Lower leg skin (tissue), 4 donors: ENCODE measurements around the gene PUS1. TPM values are rescaled to one million over a fixed set of nuclear protein-coding genes. Genes with fewer than 3 reads are reported as not detected.
"Not testable (repeated sequence)": the region's sequence is repeated elsewhere in the genome, so short reads cannot be mapped to it uniquely, and the experiment has no call there.

Experiments used
- DNase-seq, 2 donors: peaks; one replicate each; pipeline ENCODE4 v3.0.0-alpha.2; 2019; ENCODE audit warnings: low spot score in 2 of 2
- H3K4me3 ChIP-seq: fragments of 200-600 bp; sonication (generic); 2 replicates; pipeline ENCODE4 v1.5.1; 2017; ENCODE audit warnings: mild to moderate bottlenecking, low read depth; ENCODE audit not compliant: poor library complexity, severe bottlenecking
- POLR2A ChIP-seq, 2 donors: fragments of 450-650 bp; IDR thresholded peaks; one replicate each; pipeline ENCODE4 v1.6.1; 2016 to 2017; ENCODE audit warnings: antibody characterized with exemption in 2 of 2, mild to moderate bottlenecking in 1 of 2, moderate library complexity in 1 of 2
- WGBS, 2 donors: methylation state at CpG; one replicate each; pipeline ENCODE4 v1.1.5; 2018; 5-methylcytosine and 5-hydroxymethylcytosine counted together
- intact Hi-C: fragments of 100-400 bp; cut with DNase I; formaldehyde crosslinking; loops from one replicate; pipeline ENCODE4 v1.15.0; 2023; ENCODE audit warnings: low total_unique reads
- total RNA-seq, 4 donors: library from RNA; depleted of rRNA; stranded (reverse); fragments of >200 nt; gene quantifications; one replicate each; pipeline ENCODE4 v1.1.0, GENCODE V29; 2016
- TF ChIP-seq, protein P1 (sequence below), 3 donors: fragments of 450-650 bp; IDR thresholded peaks; one replicate each; pipeline ENCODE4 v1.5.1; 2016; ENCODE audit warnings: antibody characterized with exemption in 3 of 3, mild to moderate bottlenecking in 3 of 3, moderate library complexity in 2 of 3

Gene PUS1
- 10 to 100 TPM in 3 of 4 donors, 1 to 10 TPM in 1; 8.3 to 36.4 (median 19.0) TPM for total RNA-seq

- DNase-seq: peak; percentile 94 to 98
- intact Hi-C loops: no loop called here
- TF ChIP-seq, protein P1, sequence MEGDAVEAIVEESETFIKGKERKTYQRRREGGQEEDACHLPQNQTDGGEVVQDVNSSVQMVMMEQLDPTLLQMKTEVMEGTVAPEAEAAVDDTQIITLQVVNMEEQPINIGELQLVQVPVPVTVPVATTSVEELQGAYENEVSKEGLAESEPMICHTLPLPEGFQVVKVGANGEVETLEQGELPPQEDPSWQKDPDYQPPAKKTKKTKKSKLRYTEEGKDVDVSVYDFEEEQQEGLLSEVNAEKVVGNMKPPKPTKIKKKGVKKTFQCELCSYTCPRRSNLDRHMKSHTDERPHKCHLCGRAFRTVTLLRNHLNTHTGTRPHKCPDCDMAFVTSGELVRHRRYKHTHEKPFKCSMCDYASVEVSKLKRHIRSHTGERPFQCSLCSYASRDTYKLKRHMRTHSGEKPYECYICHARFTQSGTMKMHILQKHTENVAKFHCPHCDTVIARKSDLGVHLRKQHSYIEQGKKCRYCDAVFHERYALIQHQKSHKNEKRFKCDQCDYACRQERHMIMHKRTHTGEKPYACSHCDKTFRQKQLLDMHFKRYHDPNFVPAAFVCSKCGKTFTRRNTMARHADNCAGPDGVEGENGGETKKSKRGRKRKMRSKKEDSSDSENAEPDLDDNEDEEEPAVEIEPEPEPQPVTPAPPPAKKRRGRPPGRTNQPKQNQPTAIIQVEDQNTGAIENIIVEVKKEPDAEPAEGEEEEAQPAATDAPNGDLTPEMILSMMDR (IDR thresholded peaks at IDR 0.05): no peak
- no peak for TF ChIP-seq POLR2A (IDR thresholded peaks at IDR 0.05)
- H3K4me3 ChIP-seq: peak within 1 kb of the TSS; percentile 90
- WGBS, 2 donors: 1% methylated on average over 71 to 76 of the region's 84 CpGs
Measured at GRCh38 chr12:131928711-131929580, at the start of gene PUS1. Gene PUS1, plus strand, starts transcription at chr12:131929276. Its CDS starts 447 bp downstream, at chr12:131929723.

DNA sequence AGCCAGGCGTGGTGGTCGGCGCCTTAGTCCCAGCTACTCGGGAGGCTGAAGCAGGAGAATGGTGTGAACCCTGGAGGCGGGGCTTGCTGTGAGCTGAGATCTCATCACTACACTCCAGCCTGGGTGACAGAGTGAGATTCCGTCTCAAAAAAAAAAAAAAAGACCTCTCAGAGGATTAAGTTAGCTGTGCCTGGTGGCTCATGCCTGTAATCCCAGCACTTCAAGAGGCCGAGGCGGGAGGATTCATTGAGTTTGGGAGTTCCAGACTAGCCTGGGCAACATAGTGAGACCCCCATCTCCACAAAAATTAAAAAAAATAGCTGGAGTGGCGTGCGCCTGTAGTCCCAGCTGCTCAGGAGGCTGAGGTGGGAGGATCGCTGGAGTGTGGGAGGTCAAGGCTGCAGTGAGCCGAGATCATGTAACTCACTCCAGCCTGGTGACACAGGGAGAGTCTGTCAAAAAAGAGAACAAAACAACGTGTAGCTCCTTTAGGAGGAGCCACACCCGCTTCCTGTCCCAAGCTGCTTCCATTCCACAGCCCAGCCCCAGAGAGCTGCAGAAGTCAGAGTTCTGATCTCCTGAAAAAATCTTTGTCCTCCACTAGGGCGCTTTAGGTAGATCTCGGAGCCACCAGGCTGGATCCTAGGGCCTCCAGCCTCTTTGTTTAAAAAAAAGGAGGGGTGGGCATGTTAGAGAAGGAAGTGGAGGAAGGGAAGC is 46.1 kb upstream of the PUS1 start:
- DNase-seq: no peak
- no peak overlapping the region for H3K4me3 ChIP-seq
- 72 to 78% methylated on average over 16 of the region's 16 CpGs for WGBS, 2 donors
- intact Hi-C loops: no loop called here
- TF ChIP-seq, protein P1 (IDR thresholded peaks at IDR 0.05): no peak
- TF ChIP-seq POLR2A (IDR thresholded peaks at IDR 0.05): no peak

DNA sequence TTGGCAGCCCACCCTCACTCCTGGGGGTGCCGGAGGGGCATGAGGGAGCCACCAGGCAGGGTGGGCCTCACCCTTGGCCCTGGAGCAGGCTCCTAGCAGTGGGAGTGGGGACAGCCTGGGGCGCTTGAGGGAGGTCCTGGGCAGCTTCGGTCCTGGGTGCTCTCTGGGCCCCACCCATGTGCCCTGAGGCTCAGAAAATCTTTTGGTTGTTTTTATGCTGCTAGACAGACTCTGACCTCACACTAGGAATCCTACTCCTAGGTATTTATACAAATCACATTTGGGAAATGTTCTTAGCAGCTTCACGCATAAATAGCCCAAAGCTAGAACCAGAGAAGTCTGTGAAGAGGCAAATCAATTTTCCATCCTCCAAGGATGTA is 45.6 kb upstream of the PUS1 start:
- intact Hi-C loops: no loop called here
- no peak for TF ChIP-seq POLR2A (IDR thresholded peaks at IDR 0.05)
- TF ChIP-seq, protein P1 (IDR thresholded peaks at IDR 0.05): no peak
- WGBS, 2 donors: 60 to 64% methylated on average over 4 of the region's 4 CpGs
- no peak overlapping the region for H3K4me3 ChIP-seq
- no peak for DNase-seq

DNA sequence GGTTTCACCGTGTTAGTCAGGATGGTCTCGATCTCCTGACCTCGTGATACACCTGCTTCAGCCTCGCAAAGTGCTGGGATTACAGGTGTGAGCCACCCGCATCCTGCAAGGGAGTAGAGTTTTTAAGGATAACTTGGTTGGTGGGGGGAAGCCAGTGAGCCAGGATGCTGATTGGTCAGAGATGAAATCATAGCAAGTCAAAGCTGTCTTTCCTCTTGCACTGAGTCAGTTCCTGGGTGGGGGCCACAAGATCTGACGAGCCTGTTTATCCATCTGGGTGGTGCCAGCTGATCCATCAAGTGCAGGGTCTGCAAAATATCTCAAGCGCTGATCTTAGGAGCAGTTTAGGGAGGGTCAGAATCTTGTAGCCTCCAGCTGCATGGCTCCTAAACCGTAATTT is 44.0 kb upstream of the PUS1 start:
- intact Hi-C loops, H3K4me3 ChIP-seq, DNase-seq: not testable (repeated sequence)
- 77 to 84% methylated on average over 8 of the region's 8 CpGs for whole genome bisulfite sequencing, 2 donors

- WGBS, 2 donors: 86 to 92% methylated on average over 7 of the region's 7 CpGs
- TF ChIP-seq POLR2A (IDR thresholded peaks at IDR 0.05): no peak
- TF ChIP-seq, protein P1 (IDR thresholded peaks at IDR 0.05): no peak
- DNase-seq: no peak
- intact Hi-C loops: no loop called here
- no peak overlapping the region for H3K4me3 ChIP-seq
Measured at GRCh38 chr12:131885543-131886057, 43.5 kb upstream of the PUS1 start.

DNA sequence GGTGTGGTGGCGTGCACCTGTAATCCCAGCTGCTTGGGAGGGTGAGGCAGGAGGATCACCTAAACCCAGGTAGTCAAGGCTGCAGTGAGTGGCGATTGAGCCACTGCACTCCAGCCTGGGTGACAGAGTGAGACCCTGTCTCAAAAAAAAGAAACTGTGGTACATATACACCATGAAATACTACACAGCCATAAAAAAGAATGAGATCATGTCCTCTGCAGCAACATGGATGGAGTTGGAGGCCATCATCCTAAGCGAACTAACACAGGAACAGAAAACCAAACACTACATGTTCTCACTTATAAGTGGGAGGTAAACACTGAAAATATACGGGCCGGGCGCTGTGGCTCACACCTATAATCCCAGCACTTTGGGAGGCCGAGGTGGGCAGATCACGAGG is 37.4 kb upstream of the PUS1 start:
- H3K4me3 ChIP-seq, DNase-seq, intact Hi-C loops: not testable (repeated sequence)
- 84% methylated on average over 8 of the region's 8 CpGs for WGBS, 2 donors
